ENCODE results near the gene NARF.
A peak's percentile ranks its signal among the peaks of the same experiment; 100 is the strongest.
"Not testable (repeated sequence)": the region's sequence is repeated elsewhere in the genome, so short reads cannot be mapped to it uniquely, and the experiment has no call there.

Gene NARF

GRCh38 chr17:82458179-82458884 lies at the start of gene NARF:
Gene NARF, plus strand, starts transcription at chr17:82458741. Its CDS starts 63 bp downstream, at chr17:82458804.
- peak; percentile 100 for DNase-seq (ENCODE audit: low read depth)

GRCh38 chr17:82408938-82409318 lies 49.6 kb upstream of the NARF start:
- DNase-seq (ENCODE audit: low read depth), result no peak

GRCh38 chr17:82410014-82410716 lies 48.4 kb upstream of the NARF start:
- DNase-seq (ENCODE audit: low read depth), result no peak

GRCh38 chr17:82411396-82412053 lies 47.0 kb upstream of the NARF start:
- DNase-seq (ENCODE audit: low read depth), result no peak

GRCh38 chr17:82412081-82412480 lies 46.5 kb upstream of the NARF start:
- not testable (repeated sequence) for DNase-seq (ENCODE audit: low read depth)

GRCh38 chr17:82412535-82413520 lies 45.7 kb upstream of the NARF start:
- DNase-seq (ENCODE audit: low read depth), result no peak

- DNase-seq (ENCODE audit: low read depth), result peak; percentile 77
These were observed 43.8 kb upstream of the NARF start for GRCh38 chr17:82414548-82415281.

GRCh38 chr17:82415336-82415735 lies 43.2 kb upstream of the NARF start:
- DNase-seq (ENCODE audit: low read depth), result no peak

- DNase-seq (ENCODE audit: low read depth), result no peak
These were observed 42.8 kb upstream of the NARF start for GRCh38 chr17:82415786-82416185.

- DNase-seq (ENCODE audit: low read depth), result no peak
These were observed 42.3 kb upstream of the NARF start for GRCh38 chr17:82416264-82416663.

- DNase-seq (ENCODE audit: low read depth), result peak; percentile 52
These were observed 41.8 kb upstream of the NARF start for GRCh38 chr17:82416771-82417170.

GRCh38 chr17:82418001-82418986 lies 40.2 kb upstream of the NARF start, which contains the start of the genes HEXD and OGFOD3:
Gene HEXD, plus strand, starts transcription at chr17:82418347. Its CDS starts 1,453 bp downstream, at chr17:82419800.
Gene OGFOD3, minus strand, starts transcription at chr17:82418586. Its CDS starts 101 bp downstream, at chr17:82418485.
- peak; percentile 90 for DNase-seq (ENCODE audit: low read depth)

GRCh38 chr17:82419540-82419939 lies 39.0 kb upstream of the NARF start:
- peak; percentile 27 for DNase-seq (ENCODE audit: low read depth)

GRCh38 chr17:82424001-82424862 lies 34.3 kb upstream of the NARF start:
- DNase-seq (ENCODE audit: low read depth), result peak; percentile 77

GRCh38 chr17:82424863-82425159 lies 33.7 kb upstream of the NARF start:
- no peak for DNase-seq (ENCODE audit: low read depth)

GRCh38 chr17:82428546-82428945 lies 30.0 kb upstream of the NARF start:
- no peak for DNase-seq (ENCODE audit: low read depth)

- no peak for DNase-seq (ENCODE audit: low read depth)
These were observed 28.7 kb upstream of the NARF start for GRCh38 chr17:82429824-82430223.

GRCh38 chr17:82432017-82432416 lies 26.5 kb upstream of the NARF start:
- no peak for DNase-seq (ENCODE audit: low read depth)

Measured in ELR (cell line).